GM23338 (cell line): ENCODE results near the gene ADAM8.

Experiments used
- CREB1 ChIP-seq: fragments of 250-450 bp; sonication (Bioruptor Pico); IDR thresholded peaks from 2 replicates; pipeline ENCODE4 v1.5.0; 2020; ENCODE audit warnings: low read depth, mild to moderate bottlenecking, moderate library complexity
- EZH2 ChIP-seq: fragments of 200-600 bp; sonication (generic); IDR thresholded peaks from one replicate; pipeline ENCODE4 v1.8.0; 2017; ENCODE audit warnings: antibody characterized with exemption, mild to moderate bottlenecking, low read depth; ENCODE audit not compliant: unreplicated experiment
- NANOG ChIP-seq: IDR thresholded peaks from 2 replicates; pipeline ENCODE4 v1.6.1; 2016; ENCODE audit warnings: antibody characterized with exemption, borderline replicate concordance
- POLR2AphosphoS5 ChIP-seq: IDR thresholded peaks from 2 replicates; pipeline ENCODE4 v1.6.1; 2016; ENCODE audit warnings: antibody characterized with exemption, low read depth
- STAT1 ChIP-seq: IDR thresholded peaks from one replicate; pipeline ENCODE4 v1.6.1; 2016; ENCODE audit warnings: antibody characterized with exemption; ENCODE audit not compliant: unreplicated experiment
- TF ChIP-seq, protein P1 (sequence below), 2 experiments: fragments of 200-600 bp in 1 of 2; sonication (generic) in 1 of 2; conservative IDR thresholded peaks; 2 replicates each; pipeline versions ENCODE4 v1.5.1 to v1.6.1; 2016 to 2017; ENCODE audit warnings: antibody characterized with exemption in 2 of 2, low read depth in 2 of 2, mild to moderate bottlenecking in 2 of 2, moderate library complexity in 1 of 2
- TF ChIP-seq, protein P2 (sequence below): IDR thresholded peaks from one replicate; pipeline ENCODE4 v1.6.1; 2018; ENCODE audit warnings: antibody characterized with exemption; ENCODE audit not compliant: unreplicated experiment
- TF ChIP-seq, protein P3 (sequence below): IDR thresholded peaks from 2 replicates; pipeline ENCODE4 v1.6.1; 2016; ENCODE audit warnings: antibody characterized with exemption

DNA sequence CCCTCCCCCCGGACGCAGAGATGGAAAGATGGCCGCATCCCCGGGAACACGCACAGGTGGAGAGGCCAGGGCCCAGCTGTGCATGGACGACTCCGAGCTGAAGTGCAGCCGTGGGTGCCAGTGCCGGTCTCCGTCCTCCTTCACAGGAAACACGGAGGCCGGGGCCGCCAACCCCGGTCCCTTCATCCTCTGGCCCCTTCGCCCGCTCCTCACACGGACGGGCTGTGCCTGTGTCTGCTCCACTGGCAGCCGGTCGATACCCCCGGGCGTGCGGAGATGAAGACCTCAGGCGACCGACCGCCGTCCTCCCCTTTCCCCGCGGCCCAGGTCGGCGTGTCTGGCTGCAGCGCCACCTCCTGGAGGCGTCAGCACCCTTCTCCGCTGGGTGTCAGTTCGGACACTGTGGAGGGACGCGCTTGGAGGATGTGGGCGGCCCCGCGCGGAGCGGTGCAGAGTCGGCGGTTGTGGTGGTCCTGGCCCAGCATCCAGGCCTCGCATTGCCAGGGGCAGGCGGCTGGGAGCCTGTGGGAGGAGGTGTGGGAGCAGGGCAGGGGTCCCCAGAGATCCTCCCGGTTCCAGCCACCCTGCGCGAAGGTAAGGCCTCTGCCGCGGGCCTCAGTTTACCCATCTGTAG is 41.9 kb upstream of the ADAM8 start:
- TF ChIP-seq, protein P1, sequence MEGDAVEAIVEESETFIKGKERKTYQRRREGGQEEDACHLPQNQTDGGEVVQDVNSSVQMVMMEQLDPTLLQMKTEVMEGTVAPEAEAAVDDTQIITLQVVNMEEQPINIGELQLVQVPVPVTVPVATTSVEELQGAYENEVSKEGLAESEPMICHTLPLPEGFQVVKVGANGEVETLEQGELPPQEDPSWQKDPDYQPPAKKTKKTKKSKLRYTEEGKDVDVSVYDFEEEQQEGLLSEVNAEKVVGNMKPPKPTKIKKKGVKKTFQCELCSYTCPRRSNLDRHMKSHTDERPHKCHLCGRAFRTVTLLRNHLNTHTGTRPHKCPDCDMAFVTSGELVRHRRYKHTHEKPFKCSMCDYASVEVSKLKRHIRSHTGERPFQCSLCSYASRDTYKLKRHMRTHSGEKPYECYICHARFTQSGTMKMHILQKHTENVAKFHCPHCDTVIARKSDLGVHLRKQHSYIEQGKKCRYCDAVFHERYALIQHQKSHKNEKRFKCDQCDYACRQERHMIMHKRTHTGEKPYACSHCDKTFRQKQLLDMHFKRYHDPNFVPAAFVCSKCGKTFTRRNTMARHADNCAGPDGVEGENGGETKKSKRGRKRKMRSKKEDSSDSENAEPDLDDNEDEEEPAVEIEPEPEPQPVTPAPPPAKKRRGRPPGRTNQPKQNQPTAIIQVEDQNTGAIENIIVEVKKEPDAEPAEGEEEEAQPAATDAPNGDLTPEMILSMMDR (conservative IDR thresholded peaks at IDR 0.05; ENCODE audit: low read depth in 2 of 2) = peak; percentile 77 to 93
- TF ChIP-seq, protein P2, sequence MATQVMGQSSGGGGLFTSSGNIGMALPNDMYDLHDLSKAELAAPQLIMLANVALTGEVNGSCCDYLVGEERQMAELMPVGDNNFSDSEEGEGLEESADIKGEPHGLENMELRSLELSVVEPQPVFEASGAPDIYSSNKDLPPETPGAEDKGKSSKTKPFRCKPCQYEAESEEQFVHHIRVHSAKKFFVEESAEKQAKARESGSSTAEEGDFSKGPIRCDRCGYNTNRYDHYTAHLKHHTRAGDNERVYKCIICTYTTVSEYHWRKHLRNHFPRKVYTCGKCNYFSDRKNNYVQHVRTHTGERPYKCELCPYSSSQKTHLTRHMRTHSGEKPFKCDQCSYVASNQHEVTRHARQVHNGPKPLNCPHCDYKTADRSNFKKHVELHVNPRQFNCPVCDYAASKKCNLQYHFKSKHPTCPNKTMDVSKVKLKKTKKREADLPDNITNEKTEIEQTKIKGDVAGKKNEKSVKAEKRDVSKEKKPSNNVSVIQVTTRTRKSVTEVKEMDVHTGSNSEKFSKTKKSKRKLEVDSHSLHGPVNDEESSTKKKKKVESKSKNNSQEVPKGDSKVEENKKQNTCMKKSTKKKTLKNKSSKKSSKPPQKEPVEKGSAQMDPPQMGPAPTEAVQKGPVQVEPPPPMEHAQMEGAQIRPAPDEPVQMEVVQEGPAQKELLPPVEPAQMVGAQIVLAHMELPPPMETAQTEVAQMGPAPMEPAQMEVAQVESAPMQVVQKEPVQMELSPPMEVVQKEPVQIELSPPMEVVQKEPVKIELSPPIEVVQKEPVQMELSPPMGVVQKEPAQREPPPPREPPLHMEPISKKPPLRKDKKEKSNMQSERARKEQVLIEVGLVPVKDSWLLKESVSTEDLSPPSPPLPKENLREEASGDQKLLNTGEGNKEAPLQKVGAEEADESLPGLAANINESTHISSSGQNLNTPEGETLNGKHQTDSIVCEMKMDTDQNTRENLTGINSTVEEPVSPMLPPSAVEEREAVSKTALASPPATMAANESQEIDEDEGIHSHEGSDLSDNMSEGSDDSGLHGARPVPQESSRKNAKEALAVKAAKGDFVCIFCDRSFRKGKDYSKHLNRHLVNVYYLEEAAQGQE = no peak
- TF ChIP-seq POLR2AphosphoS5 (no peak), STAT1 (no peak), EZH2 (no peak), CREB1 (CRISPR knock-in tag) (peak; percentile 42; the same call in 1 of the 2 replicates), NANOG (no peak)
- TF ChIP-seq, protein P3, sequence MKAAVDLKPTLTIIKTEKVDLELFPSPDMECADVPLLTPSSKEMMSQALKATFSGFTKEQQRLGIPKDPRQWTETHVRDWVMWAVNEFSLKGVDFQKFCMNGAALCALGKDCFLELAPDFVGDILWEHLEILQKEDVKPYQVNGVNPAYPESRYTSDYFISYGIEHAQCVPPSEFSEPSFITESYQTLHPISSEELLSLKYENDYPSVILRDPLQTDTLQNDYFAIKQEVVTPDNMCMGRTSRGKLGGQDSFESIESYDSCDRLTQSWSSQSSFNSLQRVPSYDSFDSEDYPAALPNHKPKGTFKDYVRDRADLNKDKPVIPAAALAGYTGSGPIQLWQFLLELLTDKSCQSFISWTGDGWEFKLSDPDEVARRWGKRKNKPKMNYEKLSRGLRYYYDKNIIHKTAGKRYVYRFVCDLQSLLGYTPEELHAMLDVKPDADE = no peak
